HG03439 (cell line): ENCODE data around the gene SCN10A.

Experiments
- ATAC-seq: cut with Tn5 transposase; IDR thresholded peaks from one replicate; pipeline ENCODE4 v1.9.1; 2021; ENCODE audit warnings: mild to moderate bottlenecking, moderate library complexity; ENCODE audit not compliant: unreplicated experiment

Gene SCN10A

GRCh38 chr3:38722781-38723568, 93.0 kb downstream of the SCN10A start:
- ATAC-seq: no peak

DNA sequence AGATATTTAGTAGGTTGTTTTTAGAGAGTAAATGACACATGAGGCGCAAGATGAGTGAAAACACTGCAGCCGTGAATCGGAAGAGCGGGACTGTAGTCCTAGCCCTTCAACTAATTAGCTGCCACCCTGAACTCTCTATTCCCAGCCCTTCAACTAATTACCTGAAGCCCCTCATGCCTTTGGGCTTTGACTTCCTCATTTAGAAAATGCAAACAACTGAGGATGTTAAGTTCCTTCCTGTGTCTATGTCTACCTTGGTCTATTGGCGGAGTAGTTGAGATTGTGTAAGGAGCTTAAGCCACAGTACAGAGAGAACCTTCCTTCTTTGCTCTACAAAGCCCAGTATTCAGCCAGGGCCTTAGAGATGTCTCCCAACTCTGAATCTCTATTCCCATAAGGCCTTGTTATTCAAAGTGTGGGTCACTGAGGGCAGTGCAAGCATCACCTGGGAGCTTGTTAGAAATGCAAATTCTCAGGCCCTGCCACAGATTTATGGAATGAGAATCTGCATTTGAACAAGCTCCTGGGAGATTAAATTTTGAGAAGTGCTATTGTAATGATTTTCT, 94.7 kb downstream of the SCN10A start:
- ATAC-seq: no peak

- no peak for ATAC-seq
These were observed 95.6 kb downstream of the SCN10A start for GRCh38 chr3:38720465-38720864.

- ATAC-seq: no peak
These were observed 98.4 kb downstream of the SCN10A start for GRCh38 chr3:38717355-38718240.

GRCh38 chr3:38713121-38713520, 102.9 kb downstream of the SCN10A start:
- ATAC-seq: no peak

DNA sequence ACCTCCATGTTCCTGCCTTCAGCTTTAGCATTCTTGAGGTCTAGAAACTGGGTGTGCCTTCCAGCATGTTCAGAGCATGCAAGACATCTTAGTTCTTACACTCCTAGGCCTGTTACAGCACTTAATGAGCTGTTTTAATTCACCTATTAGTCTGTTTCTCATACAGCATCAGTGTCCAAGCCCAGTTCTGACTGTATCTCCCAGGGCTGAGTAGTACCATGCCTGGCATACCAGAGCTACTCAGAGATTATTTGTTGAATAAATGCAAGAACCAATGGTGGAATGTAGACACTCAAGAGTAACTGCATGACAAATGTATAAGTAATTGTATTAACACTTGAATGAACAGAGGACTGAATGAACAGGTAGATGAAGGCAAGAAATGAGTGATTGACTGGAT, 104.7 kb downstream of the SCN10A start:
- ATAC-seq: no peak

GRCh38 chr3:38707730-38708129, 108.3 kb downstream of the SCN10A start:
- ATAC-seq: no peak

- ATAC-seq: no peak
These were observed 109.1 kb downstream of the SCN10A start for GRCh38 chr3:38706961-38707360.

DNA sequence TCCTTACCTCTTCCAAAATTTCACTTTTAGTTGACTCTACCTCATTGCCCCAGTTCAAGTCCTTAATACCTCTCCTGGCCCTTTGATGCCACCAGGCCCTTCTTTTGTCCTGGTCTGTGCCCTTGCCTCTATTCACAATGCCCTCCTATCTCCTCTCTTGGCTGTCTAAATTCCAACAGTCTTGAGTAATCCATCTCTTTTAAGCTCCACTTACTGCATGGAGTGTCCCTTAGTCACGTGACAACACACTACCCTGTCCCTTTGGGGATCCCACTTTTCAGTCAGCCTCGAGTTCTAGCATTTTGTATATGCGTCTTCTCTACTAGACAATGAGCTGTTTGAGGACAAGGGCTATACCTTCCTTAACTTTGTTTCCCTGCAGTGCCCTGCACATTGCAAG, 113.8 kb downstream of the SCN10A start:
- ATAC-seq: no peak

DNA sequence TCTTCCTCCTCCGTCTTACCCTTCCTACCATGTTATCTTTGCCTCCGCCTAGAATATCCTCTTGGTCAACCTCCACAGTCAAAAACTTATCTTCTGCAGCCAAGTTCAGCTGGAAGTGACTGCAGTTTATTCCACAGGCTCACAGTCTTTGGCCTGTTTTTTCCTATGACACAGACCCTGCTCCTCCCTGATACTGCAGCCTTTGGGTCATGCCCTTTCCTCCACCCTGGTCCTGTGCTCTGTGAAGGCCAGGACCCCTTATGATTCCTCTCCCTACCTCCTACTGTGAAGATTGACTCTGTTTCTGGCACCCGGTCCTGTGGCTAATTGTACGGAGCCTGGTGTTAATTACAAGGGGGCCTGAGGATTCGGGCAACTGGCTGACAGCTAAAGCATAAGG, 117.3 kb downstream of the SCN10A start:
- ATAC-seq: no peak

DNA sequence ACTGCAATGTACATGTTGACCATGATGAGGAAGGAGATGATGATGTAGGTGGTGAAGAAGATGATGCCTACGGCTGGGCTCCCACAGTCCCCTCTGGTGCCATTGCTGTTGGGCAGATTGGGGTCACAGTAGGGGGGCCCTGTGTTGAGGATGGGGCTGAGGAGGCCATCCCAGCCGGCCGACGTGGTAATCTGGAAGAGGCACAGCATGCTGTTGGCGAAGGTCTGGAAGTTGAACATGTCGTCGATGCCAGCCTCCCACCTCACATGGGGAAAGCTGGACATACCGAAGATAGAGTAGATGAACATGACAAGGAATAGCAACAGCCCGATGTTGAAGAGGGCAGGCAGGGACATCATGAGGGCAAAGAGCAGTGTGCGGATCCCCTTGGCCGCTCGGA, 118.0 kb downstream of the SCN10A start:
- ATAC-seq: no peak

DNA sequence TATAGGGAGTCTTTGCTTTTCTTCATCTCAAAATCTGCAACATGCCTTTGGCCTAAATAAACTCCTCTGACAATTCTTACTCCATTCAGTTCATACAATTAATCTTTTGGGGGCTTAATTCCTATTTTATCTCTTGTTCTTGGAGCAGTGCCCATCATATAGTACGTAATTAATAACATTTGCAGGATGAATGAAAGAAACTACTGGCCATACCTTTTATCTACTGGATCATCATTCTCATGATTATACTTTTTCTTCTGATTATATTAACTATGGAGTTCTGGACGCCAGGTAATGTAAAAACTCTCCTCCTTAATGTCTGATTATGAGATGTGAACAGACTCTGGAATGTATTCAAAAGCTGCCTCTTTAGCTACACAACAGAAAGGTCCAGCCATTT, 120.0 kb downstream of the SCN10A start:
- no peak for ATAC-seq

- no peak for ATAC-seq
These were observed 125.8 kb downstream of the SCN10A start for GRCh38 chr3:38690185-38690584.

- no peak for ATAC-seq
These were observed 126.2 kb downstream of the SCN10A start for GRCh38 chr3:38689774-38690173.

DNA sequence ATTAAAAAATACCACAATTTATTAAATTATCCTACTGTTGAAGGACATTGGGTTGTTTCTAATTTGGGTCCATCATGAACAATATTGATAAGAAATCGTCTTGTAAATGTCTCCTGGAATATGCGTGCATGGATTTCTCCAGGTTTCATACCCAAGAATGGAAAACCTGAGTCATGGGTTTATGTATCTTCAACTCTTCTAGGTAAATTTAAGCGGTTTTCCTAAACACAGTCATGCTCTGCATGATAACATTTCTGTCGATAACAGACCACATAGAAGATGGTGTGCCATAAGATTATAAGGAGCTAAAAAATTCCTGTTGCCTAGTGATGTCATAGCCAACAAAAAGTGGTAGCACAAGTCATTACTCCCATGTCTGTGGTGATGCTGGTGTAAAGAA, 126.7 kb downstream of the SCN10A start:
- no peak for ATAC-seq

GRCh38 chr3:38687321-38687720, 128.7 kb downstream of the SCN10A start:
- no peak for ATAC-seq

DNA sequence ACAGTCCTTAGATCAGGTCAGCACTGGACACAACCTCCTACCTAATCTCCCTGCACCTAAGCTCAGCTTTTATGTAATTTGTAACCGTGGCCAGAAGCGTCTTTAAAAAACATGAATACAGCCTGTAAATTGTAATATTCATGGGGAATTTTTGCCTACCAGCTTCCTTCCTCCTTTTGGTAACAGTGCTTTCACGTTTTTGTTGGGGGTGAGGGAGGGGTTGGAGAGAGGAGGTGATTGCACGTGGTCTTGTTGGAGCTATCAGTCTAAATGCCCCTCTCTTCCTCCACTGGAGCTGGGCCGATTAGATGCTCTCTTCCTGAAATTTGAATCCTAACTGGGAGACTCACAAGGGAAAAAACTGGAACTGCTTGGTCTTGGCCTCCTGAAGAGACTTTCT, 131.5 kb downstream of the SCN10A start:
- ATAC-seq: no peak

DNA sequence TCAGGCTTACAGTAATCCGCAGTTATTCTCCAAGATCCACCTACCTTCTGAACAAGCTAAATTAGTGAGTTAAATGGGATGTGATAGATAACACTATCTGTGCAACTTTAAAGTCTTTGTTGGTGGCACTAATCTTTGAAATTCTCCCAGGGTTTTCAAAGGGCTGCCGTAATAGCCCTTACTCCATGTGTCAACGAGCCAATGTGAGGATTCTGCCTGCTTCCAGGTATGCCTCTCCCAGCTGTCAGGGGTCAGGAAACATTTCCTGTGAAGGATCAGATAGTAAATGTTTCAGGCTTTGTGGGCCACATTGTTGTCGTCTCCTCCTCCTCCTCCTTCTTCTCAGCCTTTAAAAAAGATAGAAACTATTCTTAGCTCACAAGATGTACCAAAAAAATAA, 146.3 kb downstream of the SCN10A start:
- ATAC-seq: no peak

DNA sequence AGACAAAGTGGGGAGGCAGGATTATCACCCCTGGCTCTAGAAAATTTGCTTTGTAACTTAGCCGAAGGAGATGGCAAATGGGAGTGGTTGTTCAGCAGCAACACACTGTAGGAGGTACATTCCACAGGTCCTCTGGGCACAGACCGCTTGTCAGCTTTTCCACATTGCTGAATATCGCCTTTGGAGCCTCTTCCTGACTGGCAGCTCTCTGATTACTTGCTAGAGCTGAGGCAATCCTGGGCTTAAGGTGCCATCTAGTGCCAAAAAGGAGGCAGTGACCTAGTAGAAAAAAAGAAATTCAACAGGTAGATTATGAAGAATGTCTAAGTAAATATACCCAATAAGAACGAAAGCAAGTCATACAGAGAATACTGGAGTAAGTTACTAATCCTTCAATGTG, 153.5 kb downstream of the SCN10A start:
- ATAC-seq: no peak

GRCh38 chr3:38658841-38659240, 157.2 kb downstream of the SCN10A start:
- no peak for ATAC-seq

- no peak for ATAC-seq
These were observed 158.6 kb downstream of the SCN10A start for GRCh38 chr3:38657369-38657768.
